Fibroblast of pulmonary artery (primary cell): ENCODE results near the gene ANKRD39.
A peak's percentile ranks its signal among the peaks of the same experiment; 100 is the strongest.

Experiments
- DNase-seq: peaks from one replicate; pipeline ENCODE4 v3.0.0-alpha.2; 2010; ENCODE audit warnings: low read depth
- H3K4me3 ChIP-seq: replicated peaks from 2 replicates; pipeline ENCODE4 v1.5.1; 2011; ENCODE audit warnings: low read depth, mild to moderate bottlenecking, control low read depth, low read length, moderate library complexity
- CTCF ChIP-seq: IDR thresholded peaks from 2 replicates; pipeline ENCODE4 v1.5.1; 2011; ENCODE audit warnings: mild to moderate bottlenecking, control low read depth, low read length, inconsistent platforms; ENCODE audit errors: missing control alignments

ANKRD39 gene

GRCh38 chr2:96801005-96801785 lies 56.6 kb downstream of the ANKRD39 start:
- no peak overlapping the region for H3K4me3 ChIP-seq
- DNase-seq = peak; percentile 61
- peak; percentile 79 for TF ChIP-seq CTCF

GRCh38 chr2:96800061-96801004 lies 57.5 kb downstream of the ANKRD39 start:
- no peak for DNase-seq
- no peak for TF ChIP-seq CTCF

DNA sequence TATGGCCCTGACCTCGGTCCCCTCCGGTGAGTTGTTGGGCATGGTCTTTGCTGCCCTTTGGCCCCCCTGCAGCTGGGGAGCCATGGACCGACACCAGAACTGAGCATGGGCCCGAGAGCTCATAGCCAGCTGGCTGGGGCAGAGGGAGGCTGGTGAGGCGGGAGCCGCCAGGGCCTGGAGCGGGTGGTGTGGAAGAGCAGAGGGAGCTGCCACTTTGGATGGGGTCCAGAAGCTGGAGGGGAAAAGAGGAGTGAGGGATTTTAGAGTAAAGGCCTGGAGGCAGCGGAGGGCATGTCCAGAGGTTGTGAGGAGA lies 58.2 kb downstream of the ANKRD39 start:
- no peak for DNase-seq
- H3K4me3 ChIP-seq = no peak overlapping the region
- no peak for TF ChIP-seq CTCF

More at GRCh38 chr2:96800061-96801004, 57.5 kb downstream of the ANKRD39 start:
- no peak overlapping the region for H3K4me3 ChIP-seq

DNA sequence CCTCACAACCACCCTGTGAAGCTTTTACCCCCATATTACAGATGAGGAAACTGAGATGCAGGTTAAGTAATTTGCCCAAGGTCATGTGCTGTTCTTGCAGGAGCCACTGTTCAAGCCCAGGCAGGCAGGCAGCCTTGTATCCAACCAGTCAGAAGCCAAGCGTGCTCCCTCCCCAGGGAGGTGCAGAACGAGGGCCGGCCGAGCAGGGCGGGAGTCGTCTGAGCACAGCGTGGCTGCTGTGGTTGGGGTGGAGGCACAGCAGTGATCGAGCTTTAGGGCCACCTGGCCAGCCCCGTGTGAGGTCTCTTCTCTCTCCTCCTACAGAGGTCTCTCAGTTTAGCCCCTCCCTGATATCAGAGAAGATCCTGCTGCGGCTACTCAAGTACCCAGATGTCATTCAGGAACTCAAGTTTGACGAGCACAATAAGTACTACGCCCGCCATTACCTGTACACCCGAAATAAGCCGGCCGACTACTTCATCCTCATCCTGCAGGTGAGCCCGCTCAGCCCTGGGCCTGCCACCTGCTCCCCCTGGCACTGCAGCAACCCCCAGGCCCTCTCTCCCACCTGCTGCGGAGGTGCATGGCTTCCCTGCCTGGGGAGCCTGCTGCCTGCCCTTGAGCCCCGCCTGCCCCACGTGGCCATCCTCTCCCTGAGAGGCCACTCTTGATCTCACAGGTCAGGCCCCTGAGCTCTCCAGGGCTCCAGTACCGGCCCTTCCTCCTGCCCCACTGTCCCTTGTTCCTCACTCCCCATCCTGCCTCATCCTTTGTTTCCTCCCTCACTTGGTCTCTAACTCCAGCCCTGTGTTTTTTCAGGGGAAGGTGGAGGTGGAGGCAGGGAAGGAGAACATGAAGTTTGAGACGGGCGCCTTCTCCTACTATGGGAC lies 58.8 kb downstream of the ANKRD39 start:
- no peak overlapping the region for H3K4me3 ChIP-seq
- DNase-seq = no peak
- no peak for TF ChIP-seq CTCF
